Inflammatory macrophage (primary cell): Measurements from ENCODE around the gene INHBB.
"Not testable (repeated sequence)": the region's sequence is repeated elsewhere in the genome, so short reads cannot be mapped to it uniquely, and the experiment has no call there.

Source experiments
- DNase-seq, 2 donors: peaks; one replicate each; pipeline ENCODE4 v3.0.0-alpha.2; 2020 to 2022

INHBB gene

GRCh38 chr2:120383631-120384340 is 37.9 kb downstream of the INHBB start:
- DNase-seq: no peak

- no peak for DNase-seq
These were observed 38.8 kb downstream of the INHBB start for GRCh38 chr2:120384486-120385354.

- DNase-seq: no peak
These were observed 39.6 kb downstream of the INHBB start for GRCh38 chr2:120385355-120386127.

GRCh38 chr2:120388222-120389035 is 42.5 kb downstream of the INHBB start:
- DNase-seq: no peak

- no peak for DNase-seq
These were observed 43.1 kb downstream of the INHBB start for GRCh38 chr2:120389036-120389391.

- no peak for DNase-seq
These were observed 44.6 kb downstream of the INHBB start for GRCh38 chr2:120390381-120391055.

- not testable (repeated sequence) for DNase-seq
These were observed 45.4 kb downstream of the INHBB start for GRCh38 chr2:120391382-120391781.

GRCh38 chr2:120391911-120392665 is 46.2 kb downstream of the INHBB start:
- no peak for DNase-seq

- DNase-seq: no peak
These were observed 47.0 kb downstream of the INHBB start for GRCh38 chr2:120392923-120393322.

- DNase-seq: no peak
These were observed 47.5 kb downstream of the INHBB start for GRCh38 chr2:120393456-120393855.

GRCh38 chr2:120394764-120395163 is 48.8 kb downstream of the INHBB start:
- DNase-seq: no peak

GRCh38 chr2:120395221-120396012 is 49.5 kb downstream of the INHBB start:
- DNase-seq: no peak

- DNase-seq: no peak
These were observed 50.3 kb downstream of the INHBB start for GRCh38 chr2:120396013-120396860.

GRCh38 chr2:120396861-120397811 is 51.2 kb downstream of the INHBB start:
- no peak for DNase-seq

- no peak for DNase-seq
These were observed 52.4 kb downstream of the INHBB start for GRCh38 chr2:120398051-120398995.

GRCh38 chr2:120398996-120399888 is 53.3 kb downstream of the INHBB start:
- DNase-seq: no peak
